GM12875 (cell line): ENCODE data around the gene PHF12.

Experiments used
- H3K4me3 ChIP-seq: one replicate; pipeline ENCODE4 v1.5.1; 2011; ENCODE audit warnings: low read depth, low read length, control low read depth
- CTCF ChIP-seq: IDR thresholded peaks from 2 replicates; pipeline ENCODE4 v1.5.1; 2011; ENCODE audit warnings: low read depth, mild to moderate bottlenecking, control low read depth, inconsistent platforms, low read length, moderate library complexity, borderline replicate concordance; ENCODE audit not compliant: insufficient read depth

PHF12 gene

GRCh38 chr17:28951428-28951990 is at the start of gene PHF12:
Gene PHF12 (minus strand): TSS chr17:28951518. CDS start chr17:28950960, 558 bp downstream.
- H3K4me3 ChIP-seq: peak within 1 kb of the TSS; percentile 84
- no peak for TF ChIP-seq CTCF

GRCh38 chr17:29000973-29001372 is 49.7 kb upstream of the PHF12 start:
- TF ChIP-seq CTCF: no peak
- H3K4me3 ChIP-seq: no peak overlapping the region

GRCh38 chr17:28999206-28999605 is 47.9 kb upstream of the PHF12 start:
- no peak overlapping the region for H3K4me3 ChIP-seq
- no peak for TF ChIP-seq CTCF

- no peak for TF ChIP-seq CTCF
- no peak overlapping the region for H3K4me3 ChIP-seq
These were observed 46.5 kb upstream of the PHF12 start for GRCh38 chr17:28997806-28998205.

GRCh38 chr17:28996554-28997096 is 45.3 kb upstream of the PHF12 start:
- H3K4me3 ChIP-seq: no peak overlapping the region
- no peak for TF ChIP-seq CTCF

- no peak overlapping the region for H3K4me3 ChIP-seq
- TF ChIP-seq CTCF: no peak
These were observed 42.5 kb upstream of the PHF12 start for GRCh38 chr17:28993645-28994426.
